Stomach (tissue), 9 donors: ENCODE results near the gene TAL2. TPM values are rescaled to one million over a fixed set of nuclear protein-coding genes. Genes with fewer than 3 reads are reported as not detected.

Experiments
- DNase-seq, 2 donors: peaks; one replicate each; pipeline versions ENCODE4 v3.0.0 to v3.0.0-alpha.2; 2013 to 2019
- H3K27ac ChIP-seq, 5 donors: fragments of 200-600 bp in 4 of 5; sonication (generic) in 4 of 5; one replicate each; pipeline ENCODE4 v1.5.1; 2013 to 2019; ENCODE audit warnings: mild to moderate bottlenecking in 1 of 5, moderate library complexity in 1 of 5
- H3K27me3 ChIP-seq, 3 donors: fragments of 200-600 bp; sonication (generic); one replicate each; pipeline ENCODE4 v1.5.1; 2017 to 2019; ENCODE audit warnings: mixed run types in 1 of 3
- H3K36me3 ChIP-seq, 4 donors: fragments of 200-600 bp; sonication (generic); 1 replicate in 3 of 4; 2 replicates in 1 of 4; pipeline ENCODE4 v1.5.1; 2016 to 2019
- H3K4me1 ChIP-seq, 4 donors: fragments of 200-600 bp; sonication (generic); one replicate each; pipeline ENCODE4 v1.5.1; 2016 to 2019
- H3K4me3 ChIP-seq, 4 donors: fragments of 200-600 bp; sonication (generic) in 3 of 4; one replicate each; pipeline ENCODE4 v1.5.1; 2016 to 2019; ENCODE audit warnings: mild to moderate bottlenecking in 1 of 4
- H3K9me3 ChIP-seq, 4 donors: fragments of 200-600 bp; sonication (generic); one replicate each; pipeline ENCODE4 v1.5.1; 2016 to 2019
- EP300 ChIP-seq: sonication (generic); formaldehyde crosslinking; IDR thresholded peaks from one replicate; pipeline ENCODE4 v1.6.1; 2017; ENCODE audit warnings: antibody characterized with exemption
- POLR2A ChIP-seq, 4 donors: fragments of 450-650 bp; IDR thresholded peaks; one replicate each; pipeline ENCODE4 v1.6.1; 2016; ENCODE audit warnings: antibody characterized with exemption in 4 of 4, control low read depth in 2 of 4, mild to moderate bottlenecking in 1 of 4, moderate library complexity in 1 of 4
- POLR2AphosphoS5 ChIP-seq, 3 donors: sonication (generic); formaldehyde crosslinking; IDR thresholded peaks; one replicate each; pipeline ENCODE4 v1.6.1; 2016; ENCODE audit warnings: antibody characterized with exemption in 3 of 3
- WGBS, 5 donors: extraction: QIAGEN DNeasy Blood & Tissue Kit in 3 of 5; methylation state at CpG; one replicate each; pipeline versions ENCODE4 v1.1.5 to v1.1.7; 2013 to 2018; 5-methylcytosine and 5-hydroxymethylcytosine counted together
- intact Hi-C: fragments of 100-400 bp; cut with DNase I; formaldehyde crosslinking; loops from one replicate; pipeline ENCODE4 v1.15.1; 2023; ENCODE audit warnings: low total_unique reads
- polyA plus RNA-seq, 3 donors: library from polyadenylated mRNA; stranded (reverse); fragments of 200-250 nt; gene quantifications; one replicate each; pipeline ENCODE4 v1.2.3, GENCODE V29; 2013
- total RNA-seq, 5 donors: library from RNA; depleted of rRNA; stranded (reverse); fragments of >200 nt; gene quantifications; one replicate each; pipeline versions ENCODE4 v1.1.0 to v1.2.3, GENCODE V29; 2014 to 2016
- TF ChIP-seq, protein P1 (sequence below), 7 experiments: fragments of 450-650 bp in 4 of 7; fragments of 200-600 bp in 3 of 7; sonication (generic) in 3 of 7; IDR thresholded peaks; one replicate each; pipeline ENCODE4 v1.5.1; 2016 to 2019; ENCODE audit warnings: antibody characterized with exemption in 7 of 7, control low read depth in 2 of 7, mild to moderate bottlenecking in 1 of 7
- donor health status: healthy with polysubstance abuse.
- donor health status: Bipolar disorder and iron deficiency.
- donor health status: healthy.

The TAL2 gene
- total and polyA plus RNA-seq, 8 donors: 1.3 TPM; not detected in 7

DNA sequence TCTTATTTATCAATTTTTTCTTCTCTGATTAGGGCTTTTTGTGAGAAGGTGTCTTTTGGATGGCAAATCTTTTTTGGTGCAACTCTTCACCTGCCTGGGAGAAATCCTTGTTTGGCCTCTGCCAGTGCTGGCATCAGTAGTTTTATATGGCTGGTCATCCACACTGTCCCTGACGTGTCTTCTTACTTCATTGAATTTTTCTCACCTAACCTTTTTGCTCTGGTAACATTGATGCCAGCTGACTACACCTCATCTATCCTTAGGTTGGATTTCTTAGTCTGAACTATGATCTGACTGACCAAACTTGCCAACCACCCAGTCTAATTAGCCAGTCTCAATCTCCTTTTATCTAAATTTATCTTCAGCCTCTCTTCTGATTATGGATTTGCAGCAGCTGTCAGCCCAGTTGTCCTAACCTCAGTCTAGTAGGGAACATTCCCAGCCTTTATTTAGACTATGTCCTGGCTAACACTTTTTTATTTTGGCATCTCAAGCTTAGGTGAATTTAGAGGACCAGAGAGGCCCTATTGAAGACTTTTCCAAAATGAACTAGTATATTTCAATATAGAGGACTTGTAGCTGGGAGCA is 21.5 kb downstream of the TAL2 start:
- H3K4me1 ChIP-seq: no peaks in the 10 kb centered on the region
- no peaks in the 10 kb centered on the region for H3K9me3 ChIP-seq
- DNase-seq: no peak
- intact Hi-C loops: no loop called here
- peaks cover 0 to 2% (median 0%) of the 10 kb centered on the region in 3 donors for H3K27me3 ChIP-seq
- WGBS, 5 donors: 76 to 96% (median 79%) methylated on average over 1 of the region's 1 CpG
- TF ChIP-seq EP300: no peak
- no peak for TF ChIP-seq POLR2A (IDR thresholded peaks at IDR 0.05)
- TF ChIP-seq POLR2AphosphoS5 (IDR thresholded peaks at IDR 0.05): no peak
- TF ChIP-seq, protein P1, sequence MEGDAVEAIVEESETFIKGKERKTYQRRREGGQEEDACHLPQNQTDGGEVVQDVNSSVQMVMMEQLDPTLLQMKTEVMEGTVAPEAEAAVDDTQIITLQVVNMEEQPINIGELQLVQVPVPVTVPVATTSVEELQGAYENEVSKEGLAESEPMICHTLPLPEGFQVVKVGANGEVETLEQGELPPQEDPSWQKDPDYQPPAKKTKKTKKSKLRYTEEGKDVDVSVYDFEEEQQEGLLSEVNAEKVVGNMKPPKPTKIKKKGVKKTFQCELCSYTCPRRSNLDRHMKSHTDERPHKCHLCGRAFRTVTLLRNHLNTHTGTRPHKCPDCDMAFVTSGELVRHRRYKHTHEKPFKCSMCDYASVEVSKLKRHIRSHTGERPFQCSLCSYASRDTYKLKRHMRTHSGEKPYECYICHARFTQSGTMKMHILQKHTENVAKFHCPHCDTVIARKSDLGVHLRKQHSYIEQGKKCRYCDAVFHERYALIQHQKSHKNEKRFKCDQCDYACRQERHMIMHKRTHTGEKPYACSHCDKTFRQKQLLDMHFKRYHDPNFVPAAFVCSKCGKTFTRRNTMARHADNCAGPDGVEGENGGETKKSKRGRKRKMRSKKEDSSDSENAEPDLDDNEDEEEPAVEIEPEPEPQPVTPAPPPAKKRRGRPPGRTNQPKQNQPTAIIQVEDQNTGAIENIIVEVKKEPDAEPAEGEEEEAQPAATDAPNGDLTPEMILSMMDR (IDR thresholded peaks at IDR 0.05): no peak
- no peak overlapping the region for H3K4me3 ChIP-seq
- H3K27ac ChIP-seq: no peak overlapping the region
- no peaks in the 10 kb centered on the region for H3K36me3 ChIP-seq

DNA sequence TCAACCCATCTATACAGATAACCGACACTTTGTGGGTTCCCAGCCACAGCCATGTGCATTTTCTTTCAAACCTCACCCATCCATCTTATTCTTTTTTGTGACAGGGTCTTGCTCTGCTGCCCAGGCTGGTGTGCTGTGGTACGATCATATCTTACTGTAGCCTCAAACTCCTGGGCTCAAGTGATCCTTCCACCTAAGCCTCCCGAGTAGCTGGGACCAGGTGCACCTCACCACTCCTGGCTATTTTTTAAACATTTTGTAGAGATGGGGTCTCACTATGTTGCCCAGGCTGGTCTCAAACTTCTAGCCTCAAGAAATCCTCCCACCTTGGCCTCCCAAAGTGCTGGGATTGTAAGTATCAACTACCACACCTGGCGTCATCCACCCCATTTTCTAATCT is 24.7 kb downstream of the TAL2 start:
- H3K36me3 ChIP-seq: no peaks in the 10 kb centered on the region
- TF ChIP-seq EP300: no peak
- TF ChIP-seq POLR2A (IDR thresholded peaks at IDR 0.05): no peak
- no peak for TF ChIP-seq POLR2AphosphoS5 (IDR thresholded peaks at IDR 0.05)
- TF ChIP-seq, protein P1 (IDR thresholded peaks at IDR 0.05): no peak
- H3K4me3 ChIP-seq: no peak overlapping the region
- no peaks in the 10 kb centered on the region for H3K9me3 ChIP-seq
- H3K27ac ChIP-seq: no peak overlapping the region
- H3K27me3 ChIP-seq: peaks cover 0 to 19% (median 0%) of the 10 kb centered on the region in 3 donors
- no peaks in the 10 kb centered on the region for H3K4me1 ChIP-seq
- DNase-seq: no peak
- intact Hi-C loops: no loop called here
- 94 to 96% (median 95%) methylated on average over 4 of the region's 4 CpGs for WGBS, 5 donors

GRCh38 chr9:105690742-105691141 is 28.5 kb downstream of the TAL2 start:
- Histone ChIP-seq H3K27ac (no peak overlapping the region), H3K27me3 (peaks cover 0 to 37% (median 0%) of the 10 kb centered on the region in 3 donors), H3K9me3 (no peaks in the 10 kb centered on the region), H3K4me3 (no peak overlapping the region), H3K36me3 (no peaks in the 10 kb centered on the region), H3K4me1 (peaks cover 6 to 23% (median 15%) of the 10 kb centered on the region in 4 donors)
- TF ChIP-seq, protein P1 (IDR thresholded peaks at IDR 0.05): peak in 3 of 7 experiments; percentile 24 to 40 (median 36)
- TF ChIP-seq POLR2A (IDR thresholded peaks at IDR 0.05): no peak
- TF ChIP-seq EP300: no peak
- DNase-seq: no peak
- intact Hi-C loops: no loop called here
- whole genome bisulfite sequencing, 5 donors: 18 to 47% (median 30%) methylated on average over 2 of the region's 2 CpGs

DNA sequence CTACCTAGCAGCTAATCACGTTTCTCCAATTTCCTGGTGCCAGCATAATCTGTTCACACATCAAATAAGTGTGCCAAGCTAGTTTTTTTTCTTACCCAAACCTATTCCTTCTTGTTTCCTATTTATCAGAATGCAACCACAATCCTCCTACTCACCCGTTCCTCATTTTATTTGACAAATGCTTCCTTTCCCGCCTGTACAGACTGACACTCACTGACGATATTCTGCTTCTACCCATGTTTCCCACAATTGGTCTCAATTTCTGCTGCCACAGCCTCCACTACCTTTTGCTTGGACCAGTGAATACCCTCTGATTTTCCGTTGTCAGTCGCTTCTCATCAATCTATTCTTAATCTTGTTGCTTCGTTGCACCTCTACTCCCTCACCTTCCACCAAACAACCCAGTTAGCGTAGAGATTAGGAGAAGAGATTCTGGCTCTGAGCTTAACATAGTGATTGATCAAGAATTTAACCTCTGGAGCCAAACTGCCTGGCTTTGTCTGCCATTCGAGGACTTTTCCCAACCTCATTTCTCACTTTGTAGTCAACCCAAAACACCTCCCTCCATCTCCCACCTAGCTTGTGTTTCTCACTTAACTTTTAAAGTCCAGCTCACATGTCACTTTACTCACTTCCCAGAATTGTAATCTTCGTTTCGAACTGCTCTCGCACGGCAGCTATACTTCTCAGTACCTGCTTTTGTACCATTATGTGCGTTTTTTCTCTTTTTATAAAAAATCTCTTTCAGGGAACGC is 31.4 kb downstream of the TAL2 start:
- Histone ChIP-seq H3K4me3 (peak overlapping the region; percentile 70 to 98 (median 84)), H3K27ac (peak overlapping the region in 3 of 5 donors; percentile 72 to 87 (median 84)), H3K9me3 (no peaks in the 10 kb centered on the region), H3K36me3 (no peaks in the 10 kb centered on the region), H3K4me1 (peaks cover 6 to 30% (median 15%) of the 10 kb centered on the region in 4 donors), H3K27me3 (peaks cover 0 to 36% (median 0%) of the 10 kb centered on the region in 3 donors)
- DNase-seq: peak in 1 of 2 donors; percentile 40
- intact Hi-C loops: no loop called here
- WGBS, 5 donors: 1 to 5% (median 2%) methylated on average over 15 of the region's 15 CpGs
- TF ChIP-seq POLR2A (IDR thresholded peaks at IDR 0.05): no peak
- TF ChIP-seq, protein P1 (IDR thresholded peaks at IDR 0.05): no peak
- TF ChIP-seq POLR2AphosphoS5 (IDR thresholded peaks at IDR 0.05): no peak
- no peak for TF ChIP-seq EP300
